HepG2 (cell line): ENCODE measurements around the gene NISCH. TPM values are rescaled to one million over a fixed set of nuclear protein-coding genes. Genes with fewer than 3 reads are reported as not detected.

Experiments
- ATAC-seq: fragments of 200-7000 bp; cut with Tn5 transposase; 3 replicates; pipeline ENCODE4 v1.9.1; 2020; ENCODE audit warnings: mild to moderate bottlenecking, moderate library complexity
- BruUV-seq: library from RNA; stranded (reverse); fragments of 400-500 nt; replicated peaks from 2 replicates; lab custom pipeline; 2021; lab: Mats Ljungman, UMichigan
- CTCF ChIA-PET: fragments of 300-600 bp; formaldehyde crosslinking; extraction: SDS; loops from one replicate; lab custom pipeline; 2021; ENCODE audit warnings: low total read pairs, inconsistent platforms, low intra/inter-chr PET ratio; lab: Yijun Ruan, JAX
- POLR2A ChIA-PET: fragments of 350-600 bp; sonication (Branson Sonifier 250); formaldehyde crosslinking; loops from one replicate; lab custom pipeline; 2020; ENCODE audit warnings: antibody characterized with exemption, inconsistent platforms; lab: Yijun Ruan, JAX
- DNase-seq: peaks from one replicate; pipeline ENCODE4 v3.0.0-alpha.2; 2015; ENCODE audit warnings: low spot score
- FAIRE-seq: peaks from 3 replicates; lab custom pipeline; 2011; peaks lifted over from hg19 to GRCh38; lab: Jason Lieb, UNC
- H2AFZ ChIP-seq: one replicate; pipeline ENCODE4 v1.6.1; 2011; ENCODE audit warnings: low read length, inconsistent platforms
- H3K27ac ChIP-seq: fragments of 300-600 bp; 3 replicates; pipeline ENCODE4 v1.8.0; 2011; ENCODE audit warnings: mixed run types, mild to moderate bottlenecking, mixed read lengths, low read length, inconsistent platforms; ENCODE audit not compliant: insufficient read depth; ENCODE audit errors: extremely low read length
- H3K27me3 ChIP-seq, 2 experiments: fragments of 200-600 bp in 1 of 2; 2 replicates in 1 of 2; 3 replicates in 1 of 2; pipeline versions ENCODE4 v1.6.0 to v1.8.0; 2011; ENCODE audit warnings: low read length in 2 of 2, mild to moderate bottlenecking in 2 of 2, moderate library complexity in 2 of 2, inconsistent platforms in 1 of 2; ENCODE audit not compliant: insufficient read depth in 2 of 2, control insufficient read depth in 1 of 2
- H3K36me3 ChIP-seq, 2 experiments: fragments of 200-600 bp in 1 of 2; replicated peaks in 1 of 2; 2 replicates in 1 of 2; 3 replicates in 1 of 2; pipeline versions ENCODE4 v1.5.1 to v1.8.0; 2011; ENCODE audit warnings: low read length in 2 of 2, inconsistent platforms in 1 of 2; ENCODE audit not compliant: insufficient read depth in 2 of 2, control insufficient read depth in 1 of 2
- H3K4me1 ChIP-seq: 2 replicates; pipeline ENCODE4 v1.5.1; 2012; ENCODE audit warnings: low read length, inconsistent platforms; ENCODE audit not compliant: insufficient read depth
- H3K4me2 ChIP-seq: 2 replicates; pipeline ENCODE4 v1.6.0; 2011; ENCODE audit warnings: low read depth, low read length, inconsistent platforms
- H3K4me3 ChIP-seq, 3 experiments: fragments of 200-600 bp in 1 of 3; sonication (generic), shearing (Covaris generic) in 1 of 3; replicated peaks in 1 of 3; 2 replicates each; pipeline ENCODE4 v1.5.1; 2011 to 2016; ENCODE audit warnings: low read length in 3 of 3, inconsistent platforms in 2 of 3, low read depth in 2 of 3, mild to moderate bottlenecking in 2 of 3, control low read depth in 1 of 3, mixed read lengths in 1 of 3; ENCODE audit not compliant: insufficient read depth in 1 of 3
- H3K79me2 ChIP-seq: one replicate; pipeline ENCODE4 v1.6.1; 2011; ENCODE audit warnings: low read length, inconsistent platforms; ENCODE audit not compliant: insufficient read depth
- H3K9ac ChIP-seq: 2 replicates; pipeline ENCODE4 v1.6.0; 2011; ENCODE audit warnings: mild to moderate bottlenecking, low read depth, low read length, inconsistent platforms; ENCODE audit not compliant: insufficient read depth
- H3K9me3 ChIP-seq: 2 replicates; pipeline ENCODE4 v1.5.1; 2012; ENCODE audit warnings: mild to moderate bottlenecking, low read length
- H4K20me1 ChIP-seq: 2 replicates; pipeline ENCODE4 v1.6.0; 2011; ENCODE audit warnings: inconsistent platforms, mild to moderate bottlenecking, low read length, moderate library complexity; ENCODE audit not compliant: insufficient read depth
- AHR ChIP-seq: IDR thresholded peaks from 2 replicates; pipeline ENCODE4 v1.6.1; 2018; ENCODE audit warnings: missing genetic modification reagents, missing compliant biosample characterization
- JDP2 ChIP-seq: sonication (generic); formaldehyde crosslinking; IDR thresholded peaks from 2 replicates; pipeline ENCODE4 v1.8.1; 2022; ENCODE audit warnings: missing genetic modification reagents, borderline replicate concordance
- MIER3 ChIP-seq: IDR thresholded peaks from 2 replicates; pipeline ENCODE4 v1.6.1; 2016; ENCODE audit warnings: missing compliant biosample characterization, borderline replicate concordance
- RNF2 ChIP-seq: fragments of 450-650 bp; conservative IDR thresholded peaks from 2 replicates; pipeline ENCODE4 v1.6.1; 2016; ENCODE audit warnings: low read depth
- ZBTB7B ChIP-seq: sonication (generic); formaldehyde crosslinking; IDR thresholded peaks from 2 replicates; pipeline ENCODE4 v1.4.0; 2020; ENCODE audit warnings: missing genetic modification reagents
- ZNF225 ChIP-seq: sonication (generic); formaldehyde crosslinking; IDR thresholded peaks from 2 replicates; pipeline ENCODE4 v1.4.0; 2020; ENCODE audit warnings: mild to moderate bottlenecking, missing genetic modification reagents
- ZNF569 ChIP-seq: sonication (generic); formaldehyde crosslinking; IDR thresholded peaks from 2 replicates; pipeline ENCODE4 v1.5.0; 2020; ENCODE audit warnings: mild to moderate bottlenecking, missing genetic modification reagents, moderate library complexity, borderline replicate concordance
- ZNF746 ChIP-seq: sonication (generic); formaldehyde crosslinking; IDR thresholded peaks from 2 replicates; pipeline ENCODE4 v1.8.0; 2022; ENCODE audit warnings: mild to moderate bottlenecking, missing genetic modification reagents
- WGBS: methylation state at CpG from one replicate; pipeline ENCODE4 v1.1.6; 2017; ENCODE audit warnings: low lambda C conversion rate; 5-methylcytosine and 5-hydroxymethylcytosine counted together
- in situ Hi-C: cut with HindIII; loops from 2 replicates; pipeline ENCODE4 v1.10.0; 2017; ENCODE audit warnings: low pct_unique_long_range_greater_than_20kb; ENCODE audit not compliant: extremely low pct_ligation_motif_present
- intact Hi-C: fragments of 100-400 bp; cut with micrococcal nuclease; formaldehyde crosslinking; loops from one replicate; pipeline ENCODE4 v1.10.0; 2022; ENCODE audit not compliant: unreplicated experiment
- polyA plus RNA-seq, 8 experiments: library from polyadenylated mRNA; depleted of rRNA in 3 of 8; stranded (reverse) in 7 of 8; unstranded in 1 of 8; fragments of >200 nt; fragmentation: Illumina TruSeq in 4 of 8; extraction: Trizol in 4 of 8; gene quantifications; 2 replicates each; pipeline versions ENCODE4 v1.2.1 to v1.2.3, GENCODE V29; 2011 to 2016; ENCODE audit warnings: low read depth in 4 of 8, missing spikeins in 1 of 8, mixed read lengths in 1 of 8; ENCODE audit not compliant: insufficient read depth in 1 of 8
- total RNA-seq, 5 experiments: library from RNA; depleted of rRNA; stranded (reverse); fragments of >200 nt; fragmentation: Illumina TruSeq; extraction: Trizol; gene quantifications; 2 replicates each; pipeline ENCODE4 v1.2.3, GENCODE V29; 2016; ENCODE audit warnings: low read depth in 1 of 5
- TF ChIP-seq, protein P1 (sequence below): sonication (generic); formaldehyde crosslinking; IDR thresholded peaks from 2 replicates; pipeline ENCODE4 v1.5.0; 2020; ENCODE audit warnings: mild to moderate bottlenecking, missing genetic modification reagents

NISCH gene
- total and polyA plus RNA-seq, 2 of the 13 experiments (the other 11 are each of a cell fraction or from before 2014, with no cell fraction given): 27.0 to 47.6 TPM

DNA sequence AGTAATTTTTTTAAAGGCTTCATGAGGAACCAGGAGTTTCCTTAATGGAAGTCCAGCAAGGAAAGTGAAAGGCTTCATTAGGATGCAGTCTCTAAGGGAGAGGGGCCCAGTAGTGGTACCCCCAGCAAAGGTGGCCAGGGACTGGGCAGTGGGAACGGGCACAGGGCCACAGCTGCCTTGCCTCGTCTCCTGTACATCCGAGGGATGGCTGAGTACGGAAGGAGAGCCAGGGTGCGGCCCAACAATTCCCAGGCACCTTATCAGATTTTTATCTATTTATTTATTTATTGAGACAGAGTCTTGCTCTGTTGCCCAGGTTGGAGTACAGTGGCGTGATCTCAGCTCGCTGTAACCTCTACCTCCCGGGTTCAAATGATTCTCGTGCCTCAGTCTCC is 25.0 kb upstream of the NISCH start:
- intact Hi-C loops: no loop called here
- H3K9ac ChIP-seq: peak overlapping the region; percentile 61
- no peaks in the 10 kb centered on the region for H3K27me3 ChIP-seq
- FAIRE-seq (no peak), DNase-seq (no peak)
- WGBS: 70% methylated on average over 9 of the region's 9 CpGs
- H3K4me2 ChIP-seq: peak overlapping the region; percentile 68
- H3K36me3 ChIP-seq: no peaks in the 10 kb centered on the region
- H3K9me3 ChIP-seq: no peaks in the 10 kb centered on the region
- peak overlapping the region; percentile 83 for H3K27ac ChIP-seq
- H3K4me1 ChIP-seq: peaks cover 66% of the 10 kb centered on the region
- TSS peak; percentile 93 for BruUV-seq
- no peaks in the 10 kb centered on the region for H4K20me1 ChIP-seq
- TF ChIP-seq ZNF746 (CRISPR knock-in tag): 0 out of 2 replicates have a peak, but pooled peaks have one; percentile 7
- TF ChIP-seq AHR (CRISPR knock-in tag): no peak
- 0 out of 2 replicates have a peak, but pooled peaks have one; percentile 41 for TF ChIP-seq ZNF569 (CRISPR knock-in tag)
- TF ChIP-seq ZBTB7B (CRISPR knock-in tag): no peak
- TF ChIP-seq ZNF225: no peak
- TF ChIP-seq RNF2: no peak
- TF ChIP-seq, protein P1, sequence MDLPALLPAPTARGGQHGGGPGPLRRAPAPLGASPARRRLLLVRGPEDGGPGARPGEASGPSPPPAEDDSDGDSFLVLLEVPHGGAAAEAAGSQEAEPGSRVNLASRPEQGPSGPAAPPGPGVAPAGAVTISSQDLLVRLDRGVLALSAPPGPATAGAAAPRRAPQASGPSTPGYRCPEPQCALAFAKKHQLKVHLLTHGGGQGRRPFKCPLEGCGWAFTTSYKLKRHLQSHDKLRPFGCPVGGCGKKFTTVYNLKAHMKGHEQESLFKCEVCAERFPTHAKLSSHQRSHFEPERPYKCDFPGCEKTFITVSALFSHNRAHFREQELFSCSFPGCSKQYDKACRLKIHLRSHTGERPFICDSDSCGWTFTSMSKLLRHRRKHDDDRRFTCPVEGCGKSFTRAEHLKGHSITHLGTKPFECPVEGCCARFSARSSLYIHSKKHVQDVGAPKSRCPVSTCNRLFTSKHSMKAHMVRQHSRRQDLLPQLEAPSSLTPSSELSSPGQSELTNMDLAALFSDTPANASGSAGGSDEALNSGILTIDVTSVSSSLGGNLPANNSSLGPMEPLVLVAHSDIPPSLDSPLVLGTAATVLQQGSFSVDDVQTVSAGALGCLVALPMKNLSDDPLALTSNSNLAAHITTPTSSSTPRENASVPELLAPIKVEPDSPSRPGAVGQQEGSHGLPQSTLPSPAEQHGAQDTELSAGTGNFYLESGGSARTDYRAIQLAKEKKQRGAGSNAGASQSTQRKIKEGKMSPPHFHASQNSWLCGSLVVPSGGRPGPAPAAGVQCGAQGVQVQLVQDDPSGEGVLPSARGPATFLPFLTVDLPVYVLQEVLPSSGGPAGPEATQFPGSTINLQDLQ (CRISPR knock-in tag): no peak
- TF ChIP-seq MIER3 (CRISPR knock-in tag): no peak
- no peak for TF ChIP-seq JDP2 (CRISPR knock-in tag)
- TF ChIP-seq, all 625 proteins: peak for 2
- ATAC-seq: peak; percentile 1; the same call in 1 of the 3 replicates
- no peak overlapping the region for H2AFZ ChIP-seq
- ChIA-PET CTCF (interaction anchor here (4.0 kb wide), 1 partner anchor 16 kb away, joined by 83 read pairs; the partner anchor contains the start of gene SEMA3G), POLR2A (interaction anchor here (0.9 to 1.2 kb wide), 2 partner anchors 15 to 106 kb away, joined by 3 read pairs; partner anchors contain the start of genes SEMA3G and UQCC5)
- H3K4me3 ChIP-seq: peak overlapping the region in 1 of 3 experiments; percentile 34; a peak in 2 of 6 replicates
- no peaks in the 10 kb centered on the region for H3K79me2 ChIP-seq
- in situ Hi-C loops: no loop called here
